HepG2 (cell line): ENCODE results near the gene TMEM231. TPM values are rescaled to one million over a fixed set of nuclear protein-coding genes. Genes with fewer than 3 reads are reported as not detected.

ENCODE experiments used
- AKAP8 ChIP-seq: sonication (generic); formaldehyde crosslinking; IDR thresholded peaks from 2 replicates; pipeline ENCODE4 v1.5.1; 2020; ENCODE audit warnings: mild to moderate bottlenecking, missing genetic modification reagents
- CHD2 ChIP-seq: IDR thresholded peaks from 2 replicates; pipeline ENCODE4 v1.6.1; 2011; ENCODE audit warnings: low read depth, low read length, improper control_type of control experiment
- ELF1 ChIP-seq: sonication (generic); formaldehyde crosslinking; IDR thresholded peaks from 2 replicates; pipeline ENCODE4 v1.4.0; 2020; ENCODE audit warnings: missing genetic modification reagents
- EP300 ChIP-seq, 3 experiments: sonication (generic) in 1 of 3; formaldehyde crosslinking in 1 of 3; IDR thresholded peaks; 2 replicates each; pipeline versions ENCODE4 v1.5.1 to v1.6.1; 2011 to 2020; ENCODE audit warnings: low read depth in 2 of 3, low read length in 2 of 3, borderline replicate concordance in 1 of 3, improper control_type of control experiment in 1 of 3, mild to moderate bottlenecking in 1 of 3, missing genetic modification reagents in 1 of 3, moderate library complexity in 1 of 3
- GATA4 ChIP-seq: sonication (generic); IDR thresholded peaks from 2 replicates; pipeline ENCODE4 v1.6.1; 2016; ENCODE audit warnings: antibody characterized with exemption, low read depth, borderline replicate concordance
- GLI4 ChIP-seq: sonication (generic); formaldehyde crosslinking; IDR thresholded peaks from 2 replicates; pipeline ENCODE4 v1.5.1; 2020; ENCODE audit warnings: missing genetic modification reagents, mild to moderate bottlenecking, moderate library complexity, borderline replicate concordance
- HNRNPH1 ChIP-seq: fragments of 200-400 bp; formaldehyde crosslinking; optimal IDR thresholded peaks from 2 replicates; pipeline ENCODE3; 2017; ENCODE audit warnings: mild to moderate bottlenecking, low read depth, low read length
- KDM2A ChIP-seq: sonication (generic); formaldehyde crosslinking; IDR thresholded peaks from 2 replicates; pipeline ENCODE4 v1.4.0; 2020; ENCODE audit warnings: low read depth, missing genetic modification reagents, borderline replicate concordance
- KDM3A ChIP-seq: IDR thresholded peaks from 2 replicates; pipeline ENCODE4 v1.6.1; 2018; ENCODE audit warnings: low read depth, missing compliant biosample characterization
- MTA1 ChIP-seq: sonication (generic); formaldehyde crosslinking; IDR thresholded peaks from 2 replicates; pipeline ENCODE4 v1.4.0; 2020; ENCODE audit warnings: missing genetic modification reagents, mild to moderate bottlenecking, borderline replicate concordance
- MXI1 ChIP-seq: IDR thresholded peaks from 3 replicates; pipeline ENCODE4 v1.6.1; 2012; ENCODE audit warnings: low read depth, low read length, inconsistent platforms, borderline replicate concordance
- MYNN ChIP-seq: sonication (generic); formaldehyde crosslinking; IDR thresholded peaks from 2 replicates; pipeline ENCODE4 v1.4.0; 2020; ENCODE audit warnings: mild to moderate bottlenecking, low read depth, missing genetic modification reagents
- NCOA1 ChIP-seq: sonication (generic); formaldehyde crosslinking; IDR thresholded peaks from 2 replicates; pipeline ENCODE4 v1.9.0; 2021; ENCODE audit warnings: missing genetic modification reagents
- PHF5A ChIP-seq: IDR thresholded peaks from one replicate; pipeline ENCODE4 v1.6.1; 2018; ENCODE audit warnings: low read depth, missing genetic modification reagents; ENCODE audit not compliant: unreplicated experiment
- POLR2AphosphoS5 ChIP-seq: IDR thresholded peaks from 2 replicates; pipeline ENCODE4 v1.6.1; 2012; ENCODE audit warnings: low read depth, low read length
- POLR2G ChIP-seq: fragments of 200-400 bp; formaldehyde crosslinking; IDR thresholded peaks from 2 replicates; pipeline ENCODE4 v1.6.1; 2018; ENCODE audit warnings: mild to moderate bottlenecking, low read depth, low read length, moderate library complexity
- PTBP1 ChIP-seq: fragments of 200-400 bp; formaldehyde crosslinking; IDR thresholded peaks from 2 replicates; pipeline ENCODE4 v1.6.1; 2018; ENCODE audit warnings: low read length, low read depth; ENCODE audit not compliant: poor library complexity, severe bottlenecking
- RFXANK ChIP-seq: IDR thresholded peaks from 2 replicates; pipeline ENCODE4 v1.6.1; 2016
- RXRA ChIP-seq: sonication (generic); formaldehyde crosslinking; IDR thresholded peaks from 2 replicates; pipeline ENCODE4 v1.5.1; 2020; ENCODE audit warnings: missing genetic modification reagents
- SIN3B ChIP-seq: fragments of 150-350 bp; IDR thresholded peaks from 2 replicates; pipeline ENCODE4 v1.6.1; 2014; ENCODE audit warnings: low read length
- SIX4 ChIP-seq: sonication (generic); formaldehyde crosslinking; IDR thresholded peaks from 2 replicates; pipeline ENCODE4 v1.4.0; 2020; ENCODE audit warnings: missing genetic modification reagents
- SRSF4 ChIP-seq: fragments of 200-400 bp; formaldehyde crosslinking; IDR thresholded peaks from one replicate; pipeline ENCODE4 v1.6.1; 2018; ENCODE audit warnings: mild to moderate bottlenecking, low read depth, low read length, moderate library complexity; ENCODE audit not compliant: poor library complexity, severe bottlenecking
- STAT5B ChIP-seq: sonication (generic); formaldehyde crosslinking; IDR thresholded peaks from 2 replicates; pipeline ENCODE4 v1.4.0; 2020; ENCODE audit warnings: missing genetic modification reagents
- ZFP36 ChIP-seq: fragments of 150-350 bp; IDR thresholded peaks from 2 replicates; pipeline ENCODE4 v1.6.1; 2018; ENCODE audit warnings: borderline replicate concordance, low read length, low read depth; ENCODE audit not compliant: partially characterized antibody
- ZNF160 ChIP-seq: sonication (generic); formaldehyde crosslinking; IDR thresholded peaks from 2 replicates; pipeline ENCODE4 v1.8.0; 2022; ENCODE audit warnings: mild to moderate bottlenecking, inconsistent platforms, missing genetic modification reagents
- ZNF263 ChIP-seq: sonication (generic); formaldehyde crosslinking; IDR thresholded peaks from 2 replicates; pipeline ENCODE4 v1.4.0; 2020; ENCODE audit warnings: missing genetic modification reagents
- ZNF350 ChIP-seq: sonication (generic); formaldehyde crosslinking; IDR thresholded peaks from 2 replicates; pipeline ENCODE4 v1.4.0; 2020; ENCODE audit warnings: mild to moderate bottlenecking, low read depth, missing genetic modification reagents, borderline replicate concordance
- ZNF552 ChIP-seq: sonication (generic); formaldehyde crosslinking; IDR thresholded peaks from 2 replicates; pipeline ENCODE4 v1.9.0; 2022; ENCODE audit warnings: missing genetic modification reagents, mild to moderate bottlenecking, borderline replicate concordance
- ZNF570 ChIP-seq: sonication (generic); formaldehyde crosslinking; IDR thresholded peaks from 2 replicates; pipeline ENCODE4 v1.4.0; 2020; ENCODE audit warnings: mild to moderate bottlenecking, missing genetic modification reagents, borderline replicate concordance
- ZNF850 ChIP-seq: sonication (generic); formaldehyde crosslinking; conservative IDR thresholded peaks from 2 replicates; pipeline ENCODE4 v1.9.0; 2021; ENCODE audit warnings: mild to moderate bottlenecking, missing genetic modification reagents
- polyA plus RNA-seq, 8 experiments: library from polyadenylated mRNA; depleted of rRNA in 3 of 8; stranded (reverse) in 7 of 8; unstranded in 1 of 8; fragments of >200 nt; fragmentation: Illumina TruSeq in 4 of 8; extraction: Trizol in 4 of 8; gene quantifications; 2 replicates each; pipeline versions ENCODE4 v1.2.1 to v1.2.3, GENCODE V29; 2011 to 2016; ENCODE audit warnings: low read depth in 4 of 8, missing spikeins in 1 of 8, mixed read lengths in 1 of 8; ENCODE audit not compliant: insufficient read depth in 1 of 8
- total RNA-seq, 5 experiments: library from RNA; depleted of rRNA; stranded (reverse); fragments of >200 nt; fragmentation: Illumina TruSeq; extraction: Trizol; gene quantifications; 2 replicates each; pipeline ENCODE4 v1.2.3, GENCODE V29; 2016; ENCODE audit warnings: low read depth in 1 of 5
- TF ChIP-seq, protein P1 (sequence below): sonication (generic); formaldehyde crosslinking; IDR thresholded peaks from 2 replicates; pipeline ENCODE4 v1.4.0; 2020; ENCODE audit warnings: mild to moderate bottlenecking, missing genetic modification reagents

TMEM231 gene
- total and polyA plus RNA-seq, 2 of the 13 experiments (the other 11 are each of a cell fraction or from before 2014, with no cell fraction given) = 3.5 to 7.4 TPM

DNA sequence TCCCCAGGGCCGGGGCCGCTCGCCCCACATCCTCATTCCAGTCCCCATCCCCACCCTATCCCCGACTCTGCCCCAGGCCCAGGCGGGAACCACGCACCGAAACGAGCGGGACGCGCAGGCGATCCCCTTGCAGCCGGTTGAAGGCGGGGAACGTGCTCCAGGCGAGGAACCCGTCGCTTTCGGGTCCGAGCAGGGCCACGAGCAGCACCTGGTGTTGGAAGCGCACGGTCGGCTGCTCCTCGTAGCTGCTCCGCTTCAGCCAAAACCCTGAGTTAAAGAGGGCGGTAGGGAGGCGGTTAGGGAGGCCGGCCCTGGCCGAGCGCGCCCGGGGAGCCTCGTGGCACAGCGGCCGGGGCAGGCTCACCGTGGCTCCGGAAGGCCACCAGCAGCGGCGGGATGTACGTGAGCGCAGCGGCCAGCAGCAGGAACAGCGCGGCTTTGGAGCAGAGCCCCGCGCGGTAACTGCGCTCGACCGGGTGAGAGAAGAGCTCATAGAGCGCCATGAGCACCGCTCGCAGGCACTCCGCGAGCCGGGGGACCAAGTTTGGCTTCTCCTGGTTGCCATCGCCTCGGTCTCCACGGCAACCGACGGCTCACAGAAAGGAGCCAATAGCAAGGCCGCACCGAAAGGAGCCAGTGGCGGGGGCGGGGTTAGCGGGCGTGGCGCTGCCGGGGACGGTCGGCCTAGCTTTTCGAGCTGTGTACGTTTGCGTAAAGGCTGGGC lies at the start of gene TMEM231 (continued):
- TF ChIP-seq EP300 (IDR thresholded peaks at IDR 0.05; ENCODE audit: low read depth in 2 of 2, low read length in 2 of 2) = no peak
- no peak for TF ChIP-seq EP300 (CRISPR knock-in tag; IDR thresholded peaks at IDR 0.05; ENCODE audit: borderline replicate concordance)
- TF ChIP-seq RXRA (CRISPR knock-in tag) = no peak
- TF ChIP-seq GLI4 (CRISPR knock-in tag) = peak; percentile 82; the same call in 1 of the 2 replicates
- TF ChIP-seq ELF1 (CRISPR knock-in tag) = peak; percentile 12; the same call in 1 of the 2 replicates
- peak; percentile 83 for TF ChIP-seq MTA1
- TF ChIP-seq SIN3B = no peak
- TF ChIP-seq ZNF350 (CRISPR knock-in tag) = peak; percentile 89; the same call in 1 of the 2 replicates
- TF ChIP-seq KDM2A (CRISPR knock-in tag) = peak; percentile 39
- peak; percentile 40; the same call in 1 of the 2 replicates for TF ChIP-seq ZNF263 (CRISPR knock-in tag)
- TF ChIP-seq POLR2G = no peak; the same call in 1 of the 2 replicates
- TF ChIP-seq KDM3A (CRISPR knock-in tag) = peak; percentile 76; the same call in 1 of the 2 replicates
- TF ChIP-seq PTBP1 = no peak
- TF ChIP-seq, protein P1, sequence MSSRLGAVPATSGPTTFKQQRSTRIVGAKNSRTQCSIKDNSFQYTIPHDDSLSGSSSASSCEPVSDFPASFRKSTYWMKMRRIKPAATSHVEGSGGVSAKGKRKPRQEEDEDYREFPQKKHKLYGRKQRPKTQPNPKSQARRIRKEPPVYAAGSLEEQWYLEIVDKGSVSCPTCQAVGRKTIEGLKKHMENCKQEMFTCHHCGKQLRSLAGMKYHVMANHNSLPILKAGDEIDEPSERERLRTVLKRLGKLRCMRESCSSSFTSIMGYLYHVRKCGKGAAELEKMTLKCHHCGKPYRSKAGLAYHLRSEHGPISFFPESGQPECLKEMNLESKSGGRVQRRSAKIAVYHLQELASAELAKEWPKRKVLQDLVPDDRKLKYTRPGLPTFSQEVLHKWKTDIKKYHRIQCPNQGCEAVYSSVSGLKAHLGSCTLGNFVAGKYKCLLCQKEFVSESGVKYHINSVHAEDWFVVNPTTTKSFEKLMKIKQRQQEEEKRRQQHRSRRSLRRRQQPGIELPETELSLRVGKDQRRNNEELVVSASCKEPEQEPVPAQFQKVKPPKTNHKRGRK = peak; percentile 86; the same call in 1 of the 2 replicates
- TF ChIP-seq ZNF160 (CRISPR knock-in tag) = peak; percentile 79; the same call in 1 of the 2 replicates
- no peak for TF ChIP-seq MYNN (CRISPR knock-in tag)
- no peak for TF ChIP-seq SIX4 (CRISPR knock-in tag)
- TF ChIP-seq CHD2 = no peak
- no peak for TF ChIP-seq STAT5B (CRISPR knock-in tag)
- TF ChIP-seq RFXANK (CRISPR knock-in tag) = peak; percentile 97
- no peak for TF ChIP-seq ZFP36
- no peak for TF ChIP-seq PHF5A
- TF ChIP-seq HNRNPH1 = no peak
- no peak for TF ChIP-seq ZNF570 (CRISPR knock-in tag)
- 0 out of 2 replicates have a peak, but pooled peaks have one; percentile 22 for TF ChIP-seq NCOA1
- peak; percentile 29; the same call in 1 of the 2 replicates for TF ChIP-seq POLR2AphosphoS5
- no peak for TF ChIP-seq SRSF4
- no peak for TF ChIP-seq ZNF850 (CRISPR knock-in tag)
- peak; percentile 92 for TF ChIP-seq ZNF552 (CRISPR knock-in tag)
- no peak for TF ChIP-seq AKAP8
- no peak for TF ChIP-seq GATA4
- TF ChIP-seq MXI1 = peak; percentile 98; the same call in 2 of the 3 replicates
